ENCODE results near the gene SESN1.

The SESN1 gene

DNA sequence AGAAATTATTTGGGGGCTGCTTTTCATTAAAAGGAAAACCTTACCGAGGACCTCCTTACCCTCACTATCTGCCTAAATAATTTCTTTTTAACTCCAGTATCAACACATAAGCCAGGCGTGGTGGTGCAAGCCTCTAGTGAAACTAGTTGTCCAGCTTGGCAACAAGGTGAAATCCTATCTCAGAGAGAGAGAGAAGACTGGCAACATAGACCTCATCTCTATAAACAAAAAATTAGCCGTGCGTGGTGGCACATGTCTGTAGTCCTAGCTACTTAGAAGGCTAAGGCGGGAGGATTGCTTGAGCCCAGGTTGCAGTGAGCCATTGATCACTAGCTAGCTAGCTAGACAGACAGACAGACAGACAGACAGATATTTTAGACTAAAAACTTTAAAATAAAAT is 153.9 kb downstream of the SESN1 start:
- no peak for DNase-seq (ENCODE audit: low read depth in 2 of 2)

DNA sequence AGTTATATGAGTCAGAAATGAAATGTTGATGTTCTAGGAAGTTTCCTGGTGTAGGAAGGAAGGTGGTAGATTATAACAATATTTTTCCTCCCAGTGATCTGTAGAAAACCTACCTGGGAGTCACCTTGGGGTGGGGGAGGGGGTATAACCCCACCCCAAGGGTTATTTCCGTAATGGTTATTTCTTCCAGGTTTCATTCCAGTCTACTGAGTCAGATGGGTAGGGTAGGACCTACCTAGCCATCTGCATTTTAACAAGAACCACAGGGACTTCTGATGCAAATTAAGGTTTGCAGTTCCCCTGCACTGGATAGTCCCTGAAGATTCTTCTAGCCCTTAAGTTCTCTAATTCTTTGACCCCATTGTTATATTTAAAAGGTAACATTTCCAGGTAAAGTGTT is 157.5 kb downstream of the SESN1 start:
- DNase-seq (ENCODE audit: low read depth in 2 of 2) = no peak
